Measurements from ENCODE around the gene RRP12.

- TF ChIP-seq CREB1 (IDR thresholded peaks at IDR 0.05; ENCODE audit: low read depth) (no peak), REST (IDR thresholded peaks at IDR 0.05; ENCODE audit: low read depth) (no peak), TAF1 (IDR thresholded peaks at IDR 0.05; ENCODE audit: low read depth) (no peak), EP300 (IDR thresholded peaks at IDR 0.05; ENCODE audit: borderline replicate concordance) (no peak), TEAD4 (IDR thresholded peaks at IDR 0.05) (no peak), YY1 (IDR thresholded peaks at IDR 0.05; ENCODE audit: low read depth) (no peak), RAD21 (IDR thresholded peaks at IDR 0.05; ENCODE audit: low read depth) (no peak), TCF12 (IDR thresholded peaks at IDR 0.05; ENCODE audit: low read depth) (no peak), MAX (IDR thresholded peaks at IDR 0.05) (no peak), EGR1 (IDR thresholded peaks at IDR 0.05) (no peak)
Observed at GRCh38 chr10:97358781-97359180, 42.4 kb downstream of the RRP12 start.
